HG02571 (cell line): ENCODE measurements around the gene GJD2.

ENCODE experiments used
- ATAC-seq: cut with Tn5 transposase; IDR thresholded peaks from one replicate; pipeline ENCODE4 v1.9.1; 2021; ENCODE audit warnings: mild to moderate bottlenecking, moderate library complexity; ENCODE audit not compliant: unreplicated experiment

Gene GJD2

DNA sequence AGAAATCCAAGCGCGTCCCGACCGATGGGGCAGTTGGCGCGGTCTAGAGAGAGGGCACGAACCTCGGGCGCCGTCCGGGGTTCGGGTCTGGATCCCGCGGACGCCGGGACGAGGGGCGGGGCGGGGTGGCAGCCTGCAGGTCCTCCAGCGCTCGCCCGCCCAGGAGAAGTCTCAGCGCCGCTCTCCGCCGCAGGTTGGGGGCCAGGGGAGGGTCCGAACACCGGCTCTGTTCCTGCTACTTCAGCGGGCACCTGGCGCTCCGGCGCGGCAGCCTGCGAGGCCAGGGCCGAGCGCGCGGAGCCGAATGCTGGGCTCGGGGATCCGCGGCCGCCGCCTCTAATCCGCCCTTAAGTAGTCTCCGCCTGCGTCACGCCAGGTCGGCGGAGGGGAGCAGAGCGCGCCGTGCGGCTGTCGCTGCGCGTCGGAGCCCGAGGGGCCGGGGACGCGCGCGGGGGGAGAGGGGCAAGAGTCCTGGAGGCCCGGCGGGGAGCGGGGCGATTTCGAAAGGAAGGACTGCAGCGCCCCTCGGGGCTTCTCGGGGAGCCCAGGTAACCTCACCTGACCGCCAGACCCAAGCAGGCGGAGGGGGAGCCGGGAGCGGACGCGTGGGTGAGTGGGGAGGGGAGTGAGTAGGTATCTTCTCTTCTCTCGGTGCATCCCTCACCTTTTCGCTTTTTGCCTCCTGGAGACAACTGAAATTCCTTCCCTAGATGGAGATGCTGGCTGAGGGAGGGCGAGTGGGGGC is at the start of gene GJD2:
Gene GJD2 (minus strand): TSS at position 325 of the 745 bp plus-strand sequence. CDS start 510 bp downstream, outside the sequence.
- no peak for ATAC-seq

DNA sequence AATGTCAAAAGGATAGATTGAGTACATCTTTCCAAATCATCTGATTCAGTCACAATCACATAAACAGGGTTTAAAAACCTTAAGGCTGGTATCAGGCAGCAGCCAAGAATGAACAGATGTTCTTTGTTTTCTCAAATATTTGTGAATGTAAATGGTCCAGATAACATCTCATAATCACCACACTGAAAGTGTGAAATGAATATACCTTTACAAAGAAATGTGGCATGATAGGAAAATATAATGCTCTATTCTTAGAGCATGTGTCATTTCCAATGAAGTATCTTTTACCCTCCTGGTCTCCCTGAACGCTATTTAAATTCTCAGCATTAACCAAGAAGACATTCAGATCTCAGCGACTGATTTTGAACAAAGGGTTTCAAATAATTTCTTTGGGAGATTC is 49.3 kb upstream of the GJD2 start:
- ATAC-seq = no peak

DNA sequence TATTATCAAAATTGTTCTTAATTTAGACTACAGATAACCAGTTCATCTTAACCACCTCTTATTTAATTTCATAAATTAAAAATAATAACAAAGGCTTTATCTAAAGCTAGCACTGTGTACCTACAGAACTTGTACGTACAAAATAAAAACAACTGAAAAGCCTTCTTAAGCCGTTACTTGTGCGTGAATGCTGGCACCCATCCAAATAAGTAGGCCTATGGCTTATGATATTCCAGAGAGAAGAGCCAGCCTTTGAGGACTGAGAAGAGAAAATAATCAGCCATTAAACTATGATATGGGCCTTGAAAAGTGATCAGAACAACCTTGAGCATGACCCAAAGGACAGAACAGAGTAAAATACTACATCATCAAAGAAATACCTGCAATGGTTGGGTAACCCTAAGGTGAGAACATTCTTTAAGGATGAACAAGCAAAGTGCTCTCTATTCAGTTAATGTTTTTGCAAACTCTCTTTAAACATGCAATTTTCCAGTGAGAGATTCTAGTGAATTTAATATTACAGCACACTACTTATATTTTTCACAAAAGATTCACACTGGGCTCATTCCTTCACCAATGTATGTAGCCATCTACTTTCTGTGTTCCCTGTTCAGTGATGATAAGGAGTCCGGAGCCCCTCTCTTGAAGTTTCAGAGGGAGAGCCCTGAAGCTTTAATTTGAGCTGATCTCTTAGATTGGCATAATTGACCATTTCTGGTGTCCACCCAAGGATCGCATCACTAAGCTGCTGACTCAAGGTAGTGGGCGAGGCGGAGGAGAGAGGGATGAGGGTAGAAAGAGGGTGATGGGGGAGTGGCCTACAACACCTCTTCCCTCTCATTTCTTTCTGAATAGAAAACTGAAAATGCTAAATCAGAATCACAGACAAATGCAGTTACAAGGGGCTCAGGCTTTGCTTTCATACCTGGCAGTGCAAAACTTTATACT is 48.3 kb upstream of the GJD2 start:
- no peak for ATAC-seq

DNA sequence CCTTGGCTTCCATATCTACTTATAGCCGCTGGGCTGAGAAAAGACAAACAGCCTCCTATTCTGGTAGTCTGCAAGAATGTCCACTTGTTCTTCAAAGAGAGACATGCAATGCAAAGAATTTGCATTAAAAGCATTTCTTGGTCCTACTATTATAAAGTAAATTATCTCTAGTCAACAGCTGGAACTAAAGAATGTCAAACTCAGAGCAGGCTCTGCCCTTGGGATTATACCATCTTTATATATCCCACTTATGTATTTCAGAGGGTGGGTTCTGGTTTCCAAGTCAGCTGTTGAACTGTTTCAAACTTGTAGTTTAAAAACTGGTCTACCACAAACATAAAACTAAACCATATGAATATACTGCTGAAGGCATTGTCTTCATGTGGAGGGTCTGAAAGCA is 47.6 kb upstream of the GJD2 start:
- ATAC-seq = no peak

DNA sequence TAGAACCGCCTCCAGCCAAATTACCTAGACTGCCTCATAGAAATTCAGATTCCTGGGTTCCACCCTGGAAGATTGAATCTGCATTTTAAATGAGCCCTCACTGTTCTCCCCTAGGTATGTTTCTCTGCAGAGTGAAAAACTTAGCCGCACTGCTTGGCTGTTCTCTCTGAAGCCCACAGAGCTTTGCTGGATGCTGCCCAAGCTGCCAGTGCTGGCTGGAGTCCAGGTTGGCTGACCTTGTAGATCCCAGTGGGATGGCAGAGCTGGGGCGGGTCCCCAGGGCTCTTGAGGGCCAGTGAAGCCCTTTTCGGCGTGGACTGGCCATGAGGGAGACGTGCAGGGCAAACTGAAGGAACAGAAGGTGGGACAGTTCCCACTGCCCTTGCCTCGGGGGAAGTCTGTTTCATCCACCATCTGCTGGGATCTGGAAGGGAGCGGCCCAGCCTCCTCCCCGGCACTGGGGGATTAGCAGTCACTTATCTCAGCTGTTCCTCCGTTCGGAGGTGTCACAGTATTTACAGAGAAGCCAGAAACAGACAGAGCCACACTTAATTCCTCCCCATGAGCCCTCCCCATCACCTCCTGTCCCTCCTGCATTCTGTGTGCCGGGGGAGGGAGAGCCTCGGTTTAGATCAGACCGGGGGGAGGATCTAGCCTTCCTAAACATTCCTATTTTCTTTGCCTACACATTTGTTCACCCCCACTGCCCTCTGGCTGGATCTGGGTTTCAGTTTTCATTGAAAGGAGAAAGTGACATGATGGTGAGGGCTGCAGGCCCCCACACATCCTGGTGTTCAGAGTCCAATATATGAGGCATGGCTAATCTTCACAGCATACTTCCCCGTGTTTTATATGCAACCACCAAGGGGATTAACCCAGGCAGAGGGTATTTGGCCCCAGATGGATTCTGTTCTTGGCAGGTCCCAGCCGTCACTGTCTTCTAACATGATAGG is 44.6 kb upstream of the GJD2 start:
- ATAC-seq = no peak

DNA sequence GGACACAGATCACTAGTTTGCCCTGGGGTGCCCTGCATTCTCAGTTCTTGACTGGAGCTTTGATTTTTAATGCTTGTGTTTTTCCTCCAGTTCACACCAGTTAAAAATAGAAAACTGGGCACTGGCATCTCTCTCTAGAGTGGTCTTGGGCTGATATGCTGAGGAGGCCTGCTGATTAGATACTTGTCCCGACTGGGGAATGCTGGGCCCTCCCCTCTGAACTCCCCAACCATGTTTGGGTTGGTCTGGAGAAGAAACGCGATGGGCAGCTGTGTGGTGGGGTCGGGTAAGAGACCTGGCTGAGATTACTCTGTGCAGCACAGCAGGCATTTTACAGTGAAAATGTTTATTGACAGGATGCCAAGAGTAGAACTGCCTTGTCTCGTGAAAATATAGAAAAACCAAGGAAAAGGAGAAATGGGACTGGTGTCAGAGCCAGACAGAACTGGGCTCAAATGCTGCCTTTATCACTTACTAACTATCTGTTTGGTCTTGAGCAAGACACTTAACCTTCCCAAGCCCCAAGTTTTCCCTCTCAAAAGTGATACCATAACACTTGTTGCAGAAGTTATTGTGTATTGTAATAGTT is 42.1 kb upstream of the GJD2 start:
- ATAC-seq = no peak

DNA sequence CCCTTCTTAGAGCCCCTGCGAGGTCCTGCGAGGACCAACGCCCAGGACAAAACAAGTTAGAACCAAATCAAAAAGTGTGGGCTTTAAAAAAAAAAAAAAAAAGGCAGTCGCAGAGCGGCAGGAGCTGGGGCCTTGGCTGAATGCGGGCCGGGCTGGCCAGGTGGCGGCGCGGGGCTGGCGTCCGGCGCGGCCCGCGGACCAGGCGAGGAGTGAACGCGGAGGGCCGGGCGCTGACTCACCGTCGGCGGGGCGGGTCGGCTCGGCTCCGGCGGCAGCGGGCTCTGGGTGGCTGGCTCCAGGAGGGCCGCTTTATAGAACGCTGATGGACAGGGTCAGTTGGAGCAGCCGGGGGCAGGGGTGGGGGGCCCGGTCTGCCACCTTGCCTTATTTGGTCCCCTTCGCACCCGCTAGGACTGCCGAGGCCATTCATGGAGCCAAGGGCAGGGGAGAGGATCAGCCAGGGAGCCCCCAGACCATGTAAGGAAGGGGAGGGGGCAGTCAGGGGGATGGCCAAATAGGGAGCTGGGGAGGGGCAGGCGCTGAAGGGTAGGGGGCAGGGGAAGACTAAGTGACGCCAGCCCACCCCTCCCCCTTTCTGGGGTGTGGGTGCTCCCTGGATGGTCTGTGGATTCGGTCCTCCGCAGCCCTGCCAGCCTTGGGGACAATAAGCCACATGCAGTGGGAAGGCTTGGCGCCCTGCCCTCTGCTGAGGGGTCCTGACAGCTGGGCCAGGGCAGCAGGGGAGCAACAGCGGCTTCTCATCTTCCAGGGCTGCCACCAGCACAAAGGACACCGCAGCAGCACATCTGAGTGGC is 40.7 kb upstream of the GJD2 start, which contains the start of gene ACTC1:
Gene ACTC1 (minus strand): TSS at position 283 of the 815 bp plus-strand sequence. CDS start 741 bp downstream, outside the sequence.
- no peak for ATAC-seq

DNA sequence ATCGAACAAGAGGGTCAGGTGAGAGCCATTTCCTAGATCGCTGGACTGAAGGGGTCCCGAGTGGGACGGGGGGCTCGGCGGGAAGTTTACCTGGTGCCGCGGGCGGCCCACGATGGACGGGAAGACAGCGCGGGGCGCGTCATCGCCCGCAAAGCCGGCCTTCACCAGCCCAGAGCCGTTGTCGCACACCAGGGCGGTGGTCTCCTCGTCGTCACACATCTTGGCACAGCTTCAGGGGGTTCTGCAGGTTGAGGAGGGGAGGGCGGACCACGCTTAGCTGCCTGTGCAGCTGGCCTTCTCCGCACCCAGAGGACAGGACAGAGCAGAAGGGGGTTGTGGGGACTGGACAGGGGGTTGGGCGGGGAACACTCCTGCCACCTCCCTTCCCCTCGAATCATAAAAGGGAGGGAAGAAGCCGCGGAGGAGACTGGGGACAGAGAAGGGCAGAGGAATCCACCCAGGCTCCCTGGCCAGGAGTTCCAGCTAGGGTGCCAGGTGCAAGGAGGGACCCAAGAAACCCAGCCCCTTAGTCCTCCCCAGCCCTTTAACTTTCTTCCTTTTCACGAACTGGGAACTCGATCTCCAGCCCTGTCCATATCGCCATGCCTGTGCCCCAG is 39.9 kb upstream of the GJD2 start:
- ATAC-seq = no peak

DNA sequence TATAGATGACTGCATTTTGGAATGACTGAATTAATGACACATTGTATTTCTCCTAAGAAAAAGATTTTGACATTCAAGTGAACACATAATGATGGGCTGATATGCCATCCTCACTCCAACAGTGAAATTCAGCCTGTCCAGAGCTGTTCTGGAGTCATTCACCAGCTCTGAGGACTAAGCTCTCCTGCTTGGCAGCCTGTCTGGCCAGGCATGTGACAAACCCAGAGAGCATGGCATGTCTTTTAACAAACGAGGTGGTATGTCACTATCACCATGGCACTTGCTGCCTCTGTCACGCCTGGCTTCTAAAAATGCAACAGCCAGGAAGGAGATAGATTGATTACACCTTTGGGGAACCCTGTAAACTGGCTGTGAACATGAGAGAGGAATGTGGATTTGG is 39.1 kb upstream of the GJD2 start:
- ATAC-seq = no peak

DNA sequence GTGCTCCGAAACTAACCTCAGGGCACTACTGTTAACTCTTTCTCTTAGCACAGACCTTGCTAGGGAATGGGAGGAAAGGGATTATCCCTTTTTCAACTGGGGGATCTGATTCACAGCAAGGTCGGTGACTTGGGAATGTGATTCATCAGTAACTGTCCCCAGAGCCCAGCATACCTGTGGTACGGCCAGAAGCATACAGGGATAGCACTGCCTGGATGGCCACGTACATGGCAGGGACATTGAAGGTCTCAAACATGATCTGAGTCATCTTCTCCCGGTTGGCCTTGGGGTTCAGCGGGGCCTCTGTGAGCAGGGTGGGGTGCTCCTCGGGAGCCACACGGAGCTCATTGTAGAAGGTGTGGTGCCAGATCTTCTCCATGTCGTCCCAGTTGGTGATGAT is 38.3 kb upstream of the GJD2 start:
- ATAC-seq = no peak

DNA sequence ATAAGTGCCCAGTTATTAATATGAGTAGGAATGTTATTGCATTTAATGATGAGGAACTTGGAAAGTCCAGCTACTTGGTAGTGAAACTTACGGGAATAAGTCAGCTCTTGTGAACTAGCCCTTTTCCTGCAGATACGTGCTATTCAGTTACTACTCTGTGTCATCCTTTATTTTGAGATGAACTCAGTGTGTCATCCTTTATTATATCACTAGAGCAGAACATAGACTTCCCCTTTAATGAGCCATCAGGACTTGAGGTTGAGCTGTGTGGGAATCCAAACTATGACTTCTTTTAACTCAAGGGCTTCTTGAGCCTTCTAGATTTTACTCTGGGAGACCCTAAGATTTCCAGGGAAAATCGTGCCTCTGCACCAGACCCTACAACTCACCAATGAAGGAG is 36.9 kb upstream of the GJD2 start:
- no peak for ATAC-seq

DNA sequence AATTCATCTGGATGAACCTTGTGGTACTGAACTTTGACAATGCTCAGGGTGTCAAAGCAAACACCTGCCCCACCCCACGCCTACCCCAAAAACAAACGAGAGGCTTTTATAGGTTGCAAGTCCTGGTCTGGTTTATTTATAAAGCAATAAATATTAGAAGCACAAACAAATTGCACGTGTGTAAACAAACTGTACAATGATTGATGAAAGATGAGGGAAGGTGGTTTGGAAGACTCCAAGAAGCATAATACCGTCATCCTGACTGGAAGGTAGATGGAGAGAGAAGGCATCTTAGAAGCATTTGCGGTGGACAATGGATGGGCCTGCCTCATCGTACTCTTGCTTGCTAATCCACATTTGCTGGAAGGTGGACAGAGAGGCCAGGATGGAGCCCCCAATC is 35.3 kb upstream of the GJD2 start:
- no peak for ATAC-seq

DNA sequence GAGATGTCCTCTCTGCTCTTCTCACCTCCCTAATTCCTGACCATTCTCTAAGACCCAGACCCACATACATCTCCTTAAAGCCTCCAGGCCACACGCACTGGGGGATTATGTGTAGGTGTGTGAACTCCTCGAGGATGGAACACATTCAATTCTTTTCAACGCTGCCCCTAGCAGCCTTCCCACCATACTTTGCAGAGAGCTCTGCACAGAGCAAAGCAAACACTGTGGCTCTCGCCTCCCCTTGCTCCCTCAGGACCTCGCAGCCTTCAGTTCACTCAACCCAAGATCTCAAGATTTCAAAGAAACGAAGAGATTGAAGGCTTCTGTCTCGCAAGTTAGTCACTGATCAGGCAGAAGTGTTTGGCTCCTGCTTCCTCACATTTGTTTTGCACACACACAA is 34.5 kb upstream of the GJD2 start:
- ATAC-seq = no peak

DNA sequence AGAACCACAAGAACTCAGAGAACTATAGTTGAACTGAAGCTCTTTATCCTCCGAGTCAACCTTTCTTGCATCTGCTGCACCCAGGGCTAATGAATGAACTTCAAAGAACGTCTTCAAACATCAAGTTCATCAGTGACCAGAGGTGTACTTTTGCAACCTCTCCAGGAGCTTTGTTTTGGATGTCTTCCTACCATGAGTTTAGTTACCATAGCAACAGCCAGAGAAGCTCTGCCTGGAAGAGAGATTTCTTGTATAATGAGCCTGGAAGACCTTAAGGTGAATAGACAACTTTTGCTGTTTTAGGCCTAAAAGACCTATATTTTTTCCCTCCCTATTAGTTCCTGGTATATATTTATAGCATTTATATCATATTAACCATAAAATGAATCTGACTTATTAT is 31.4 kb upstream of the GJD2 start:
- ATAC-seq = no peak

DNA sequence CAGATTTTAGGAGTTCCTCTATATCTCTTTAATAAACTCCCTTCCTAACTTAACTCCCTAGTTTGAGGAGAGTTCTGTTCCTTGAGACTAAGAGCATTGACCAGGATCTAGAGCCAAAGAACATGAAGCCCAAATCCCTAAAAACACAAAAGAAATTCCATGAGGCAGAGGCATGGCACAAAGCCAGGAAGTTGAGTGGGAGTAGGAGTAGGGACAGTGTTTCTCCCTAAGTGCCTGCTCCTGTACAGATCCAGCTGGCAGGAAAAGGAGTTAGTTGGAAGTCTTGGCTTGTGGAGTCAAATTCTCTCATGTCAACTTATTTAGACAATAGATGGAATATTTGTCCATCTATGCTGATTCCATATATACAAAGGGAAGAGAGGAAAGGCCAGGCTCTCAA is 29.2 kb upstream of the GJD2 start:
- ATAC-seq = no peak

DNA sequence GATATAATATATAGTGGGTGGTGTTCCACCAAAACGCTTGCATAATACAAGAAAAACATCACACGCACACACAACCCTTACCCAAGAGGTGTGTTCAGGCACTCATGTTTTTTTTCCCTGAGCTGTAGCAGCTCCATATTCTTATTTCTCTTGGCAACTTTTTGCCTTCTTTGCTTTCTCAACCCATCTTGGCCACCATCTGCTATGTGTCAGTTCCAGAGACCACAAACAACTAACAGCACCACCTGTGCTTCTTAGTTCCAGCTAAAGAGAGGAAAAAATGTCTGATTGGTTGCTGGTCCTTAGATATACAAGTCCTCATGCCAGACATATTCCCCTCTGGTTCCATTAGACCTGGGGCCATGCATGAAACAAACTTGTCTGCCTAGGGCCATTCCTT is 28.6 kb upstream of the GJD2 start:
- ATAC-seq = no peak

DNA sequence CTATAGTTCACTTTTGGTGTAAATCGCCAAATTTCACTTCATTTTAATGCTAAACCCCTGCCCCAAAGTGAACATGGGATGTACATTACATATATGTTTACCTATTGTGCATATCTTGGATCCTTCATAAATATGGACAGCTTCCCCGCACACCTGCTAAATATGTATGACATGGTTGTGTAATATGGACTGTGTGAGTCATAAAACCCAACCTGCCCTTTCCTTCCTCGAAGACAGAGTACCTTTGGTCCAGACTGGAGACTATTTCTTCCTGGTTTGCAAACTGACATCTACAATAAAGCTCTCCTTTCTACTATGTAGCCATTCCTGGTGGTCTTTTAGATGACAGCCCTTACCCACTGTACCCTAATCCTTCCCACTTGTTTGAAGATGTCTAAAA is 28.1 kb upstream of the GJD2 start:
- ATAC-seq = no peak

DNA sequence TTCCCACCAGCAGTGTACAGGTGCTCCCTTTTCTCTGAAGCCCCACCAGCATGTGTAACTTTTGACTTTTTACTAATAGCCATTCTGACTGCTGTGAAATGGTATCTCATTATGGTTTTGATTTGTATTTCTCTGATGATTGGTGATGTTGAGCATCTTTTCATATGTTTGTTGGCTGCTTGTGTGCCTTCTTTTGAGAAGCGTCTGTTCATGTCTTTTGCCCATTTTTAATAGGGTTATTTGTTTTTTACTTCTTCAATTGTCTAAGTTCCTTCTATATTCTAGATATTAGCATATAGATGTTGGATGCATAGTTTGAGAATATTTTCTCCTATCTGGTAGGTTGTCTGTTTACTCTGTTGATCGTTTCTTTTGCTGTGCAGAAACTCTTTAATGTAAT is 25.9 kb upstream of the GJD2 start:
- no peak for ATAC-seq

DNA sequence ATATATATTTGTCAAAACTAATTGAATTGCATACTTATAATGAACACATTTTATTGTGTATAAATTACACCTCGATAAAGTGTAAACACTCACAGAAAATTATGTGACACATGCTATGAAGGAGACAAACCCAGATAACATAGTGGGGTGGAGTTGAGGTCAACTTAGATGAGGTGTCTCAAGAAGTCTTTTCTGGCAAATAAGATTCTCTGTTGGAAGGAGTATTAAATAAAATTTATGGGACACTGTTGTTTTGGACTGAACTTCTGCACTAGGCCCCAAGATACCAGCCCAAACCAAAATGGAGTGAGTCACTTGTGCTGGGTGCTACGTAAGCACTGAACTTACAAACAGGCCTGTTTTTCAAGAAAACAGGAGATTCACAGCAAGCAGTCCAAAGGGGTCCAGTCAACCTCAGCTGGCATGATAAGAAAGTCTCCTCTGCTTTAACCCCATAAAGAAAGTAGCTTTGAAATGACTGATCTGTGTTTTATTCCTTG is 21.9 kb upstream of the GJD2 start:
- ATAC-seq = no peak
